Ovary (tissue), 9 donors: Measurements from ENCODE around the gene FOXP3. TPM values are rescaled to one million over a fixed set of nuclear protein-coding genes. Genes with fewer than 3 reads are reported as not detected.

Source experiments
- DNase-seq, 5 donors: peaks; one replicate each; pipeline ENCODE4 v3.0.0-alpha.2; 2019 to 2020
- H3K27ac ChIP-seq, 2 donors: fragments of 200-600 bp; one replicate each; pipeline versions ENCODE4 v1.5.1 to v1.8.0; 2019 to 2022
- H3K27me3 ChIP-seq: fragments of 200-600 bp; one replicate; pipeline ENCODE4 v1.8.0; 2022
- H3K36me3 ChIP-seq: fragments of 200-600 bp; sonication (generic); one replicate; pipeline ENCODE4 v1.5.1; 2019
- H3K4me1 ChIP-seq: one replicate; pipeline ENCODE4 v1.8.1; 2013; ENCODE audit warnings: mild to moderate bottlenecking, moderate library complexity; ENCODE audit not compliant: insufficient read depth
- H3K4me3 ChIP-seq: fragments of 200-600 bp; sonication (generic); one replicate; pipeline ENCODE4 v1.5.1; 2017
- H3K9me3 ChIP-seq, 2 donors: fragments of 200-600 bp in 1 of 2; sonication (generic) in 1 of 2; one replicate each; pipeline versions ENCODE4 v1.5.1 to v1.8.1; 2013 to 2019; ENCODE audit warnings: mild to moderate bottlenecking in 1 of 2, moderate library complexity in 1 of 2
- EP300 ChIP-seq: sonication (generic); formaldehyde crosslinking; IDR thresholded peaks from one replicate; pipeline ENCODE4 v1.6.1; 2017; ENCODE audit warnings: antibody characterized with exemption
- POLR2A ChIP-seq: fragments of 450-650 bp; IDR thresholded peaks from one replicate; pipeline ENCODE4 v1.6.1; 2017; ENCODE audit warnings: antibody characterized with exemption, mild to moderate bottlenecking, moderate library complexity
- whole genome bisulfite sequencing, 3 donors: extraction: QIAGEN DNeasy Blood & Tissue Kit in 1 of 3; methylation state at CpG; one replicate each; pipeline versions ENCODE4 v1.1.5 to v1.1.7; 2013 to 2017; 5-methylcytosine and 5-hydroxymethylcytosine counted together
- intact Hi-C, 4 donors: fragments of 100-400 bp; cut with DNase I; formaldehyde crosslinking; loops; one replicate each; pipeline versions ENCODE4 v1.11.0 to v1.15.1; 2022 to 2023
- polyA plus RNA-seq, 2 donors: library from polyadenylated mRNA; stranded (reverse); fragments of 200-250 nt in 1 of 2; fragments of 350-450 nt in 1 of 2; fragmentation: Illumina TruSeq in 1 of 2; extraction: RNeasy Lipid Tissue Mini Kit (QIAGEN cat#74804) in 1 of 2; gene quantifications; one replicate each; pipeline ENCODE4 v1.2.3, GENCODE V29; 2013 to 2014
- total RNA-seq, 7 donors: library from RNA; depleted of rRNA in 2 of 7; stranded (reverse); fragments of >200 nt in 2 of 7; fragmentation: NEBNext Ultra II Directional in 3 of 7; extraction: Animal tissue kit (Norgen Biotek cat#: 25700) in 3 of 7; gene quantifications; one replicate each; pipeline versions ENCODE4 v1.1.0 to v1.2.4, GENCODE V29; 2016 to 2023
- TF ChIP-seq, protein P1 (sequence below), 3 donors: fragments of 450-650 bp in 2 of 3; fragments of 200-600 bp in 1 of 3; IDR thresholded peaks; one replicate each; pipeline versions ENCODE4 v1.5.1 to v1.8.0; 2016 to 2022; ENCODE audit warnings: antibody characterized with exemption in 3 of 3, mild to moderate bottlenecking in 1 of 3
- donor health status: DM: no; HTN: no; CAD: no; lungs with moderate emphysema.
- donor health status: DM: no; HTN: no; CAD: no.
- donor health status: Bipolar disorder and iron deficiency.
- donor health status: DM: yes; HTN: yes; CAD: no.
- donor health status: DM: no; HTN: no; CAD: no.
- donor health status: DM: yes; HTN: yes; CAD: no.

Gene FOXP3
- total and polyA plus RNA-seq, 9 donors: 0.10 to 0.60 (median 0.27) TPM; not detected in 3

DNA sequence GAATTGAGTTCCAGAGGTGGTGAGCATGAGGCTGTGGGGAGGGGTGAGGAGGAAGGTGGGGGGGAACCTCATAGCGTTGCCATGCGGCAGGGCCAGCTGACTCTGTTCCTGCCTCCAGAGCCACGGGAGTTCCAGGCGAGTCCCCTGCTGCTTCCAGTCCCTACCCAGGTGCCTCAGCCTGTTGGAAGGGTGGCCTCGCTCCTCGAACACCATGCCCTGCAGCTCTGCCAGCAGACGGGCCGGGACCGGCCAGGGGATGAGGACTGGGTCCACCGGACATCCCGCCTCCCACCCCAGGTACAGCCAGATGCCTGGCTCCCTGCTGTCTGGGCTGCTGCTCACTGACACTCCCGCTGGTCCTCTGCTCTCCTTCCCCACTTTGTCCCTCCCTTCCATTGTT lies 21.3 kb downstream of the FOXP3 start:
- 77 to 80% (median 79%) methylated on average over 12 of the region's 12 CpGs for WGBS, 3 donors

DNA sequence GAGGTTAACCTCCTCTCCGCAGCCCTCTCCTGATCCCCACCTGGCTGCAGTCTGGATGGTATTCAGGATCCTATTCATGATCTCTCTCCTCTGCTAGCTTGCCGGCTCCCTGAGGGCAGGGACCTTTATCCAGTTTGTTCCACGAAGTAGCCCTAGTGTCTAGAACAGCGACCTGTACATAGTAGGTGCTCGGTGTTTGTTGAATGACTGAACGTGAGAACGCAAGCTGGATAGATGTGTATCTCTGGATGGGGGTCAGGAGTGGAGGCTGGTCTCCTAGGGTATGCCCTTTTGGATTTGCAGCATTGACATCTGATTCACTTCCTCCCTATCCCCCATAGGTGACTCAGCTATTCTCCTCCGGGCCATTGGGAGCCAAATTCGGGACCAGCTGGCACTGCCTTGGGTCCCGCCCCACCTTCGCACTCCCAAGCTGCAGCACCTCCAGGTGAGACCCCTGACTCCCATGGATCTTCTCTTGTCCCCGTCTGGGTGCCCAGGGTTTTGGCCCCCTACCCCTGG lies 21.9 kb downstream of the FOXP3 start:
- DNase-seq: no peak
- Histone ChIP-seq H3K27ac (no peak overlapping the region), H3K4me1 (no peaks in the 10 kb centered on the region), H3K9me3 (no peaks in the 10 kb centered on the region), H3K27me3 (no peaks in the 10 kb centered on the region), H3K4me3 (no peak overlapping the region), H3K36me3 (no peaks in the 10 kb centered on the region)
- 81 to 86% (median 83%) methylated on average over 12 of the region's 12 CpGs for WGBS, 3 donors
- intact Hi-C loops: no loop called here
- TF ChIP-seq EP300: no peak

More for the DNA sequence above, 21.3 kb downstream of the FOXP3 start:
- TF ChIP-seq EP300: no peak
- TF ChIP-seq, protein P1, sequence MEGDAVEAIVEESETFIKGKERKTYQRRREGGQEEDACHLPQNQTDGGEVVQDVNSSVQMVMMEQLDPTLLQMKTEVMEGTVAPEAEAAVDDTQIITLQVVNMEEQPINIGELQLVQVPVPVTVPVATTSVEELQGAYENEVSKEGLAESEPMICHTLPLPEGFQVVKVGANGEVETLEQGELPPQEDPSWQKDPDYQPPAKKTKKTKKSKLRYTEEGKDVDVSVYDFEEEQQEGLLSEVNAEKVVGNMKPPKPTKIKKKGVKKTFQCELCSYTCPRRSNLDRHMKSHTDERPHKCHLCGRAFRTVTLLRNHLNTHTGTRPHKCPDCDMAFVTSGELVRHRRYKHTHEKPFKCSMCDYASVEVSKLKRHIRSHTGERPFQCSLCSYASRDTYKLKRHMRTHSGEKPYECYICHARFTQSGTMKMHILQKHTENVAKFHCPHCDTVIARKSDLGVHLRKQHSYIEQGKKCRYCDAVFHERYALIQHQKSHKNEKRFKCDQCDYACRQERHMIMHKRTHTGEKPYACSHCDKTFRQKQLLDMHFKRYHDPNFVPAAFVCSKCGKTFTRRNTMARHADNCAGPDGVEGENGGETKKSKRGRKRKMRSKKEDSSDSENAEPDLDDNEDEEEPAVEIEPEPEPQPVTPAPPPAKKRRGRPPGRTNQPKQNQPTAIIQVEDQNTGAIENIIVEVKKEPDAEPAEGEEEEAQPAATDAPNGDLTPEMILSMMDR (IDR thresholded peaks at IDR 0.05): no peak
- no peak for TF ChIP-seq POLR2A
- intact Hi-C loops: no loop called here
- Histone ChIP-seq H3K9me3 (no peaks in the 10 kb centered on the region), H3K36me3 (no peaks in the 10 kb centered on the region), H3K27me3 (no peaks in the 10 kb centered on the region), H3K4me3 (no peak overlapping the region), H3K27ac (no peak overlapping the region), H3K4me1 (no peaks in the 10 kb centered on the region)
- DNase-seq: no peak

DNA sequence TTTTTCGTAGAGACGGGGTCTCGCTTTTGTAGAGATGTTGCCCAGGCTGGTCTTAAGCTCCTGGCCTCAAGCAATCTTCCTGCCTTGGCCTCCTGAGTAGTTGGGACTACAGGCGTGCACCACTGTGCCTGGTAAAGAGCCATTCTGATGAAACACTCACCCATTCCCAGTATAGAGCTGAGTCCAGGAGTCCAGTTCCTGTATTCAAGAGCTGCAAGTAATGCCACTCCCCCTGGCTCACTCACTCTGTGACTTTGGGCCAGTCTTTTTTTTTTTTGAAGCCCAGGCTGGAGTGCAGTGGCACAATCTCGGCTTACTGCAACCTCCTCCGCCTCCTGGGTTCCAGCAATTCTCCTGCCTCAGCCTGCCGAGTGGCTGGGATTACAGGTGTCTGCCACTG lies 25.8 kb downstream of the FOXP3 start:
- H3K9me3 ChIP-seq: no peaks in the 10 kb centered on the region
- no peak overlapping the region for H3K4me3 ChIP-seq
- no peaks in the 10 kb centered on the region for H3K36me3 ChIP-seq
- whole genome bisulfite sequencing, 3 donors: 71 to 90% (median 78%) methylated on average over 7 of the region's 7 CpGs
- no peaks in the 10 kb centered on the region for H3K4me1 ChIP-seq
- intact Hi-C loops: no loop called here
- no peak for DNase-seq
- H3K27me3 ChIP-seq: no peaks in the 10 kb centered on the region
- H3K27ac ChIP-seq: no peak overlapping the region
- TF ChIP-seq EP300 (no peak), POLR2A (no peak)
- TF ChIP-seq, protein P1 (IDR thresholded peaks at IDR 0.05): no peak

DNA sequence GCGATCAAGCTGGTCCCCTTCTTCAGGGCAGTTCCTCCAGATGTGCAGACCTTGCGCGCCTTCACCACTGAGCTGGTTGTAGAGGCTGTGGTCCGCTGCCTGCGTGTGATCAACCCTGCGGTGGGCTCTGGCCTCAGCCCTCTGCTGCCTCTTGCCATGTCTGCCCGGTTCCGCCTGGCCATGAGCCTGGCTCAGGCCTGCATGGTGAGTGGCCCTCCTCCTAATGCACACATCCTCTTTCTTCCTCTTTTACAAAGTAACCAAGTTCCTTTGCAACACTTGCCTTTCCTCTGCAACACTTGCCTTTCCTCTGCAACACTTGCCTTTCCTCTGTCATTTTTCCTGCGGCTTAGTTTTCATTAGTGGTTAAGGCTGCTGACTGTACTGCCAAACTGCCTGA lies 27.4 kb downstream of the FOXP3 start:
- intact Hi-C loops: loop anchor here in 1 of 4 donors (2.0 kb wide), 1 partner anchor 48 kb away; no protein-coding TSS in a partner anchor
- no peak for DNase-seq
- no peaks in the 10 kb centered on the region for H3K9me3 ChIP-seq
- no peak overlapping the region for H3K4me3 ChIP-seq
- H3K4me1 ChIP-seq: no peaks in the 10 kb centered on the region
- TF ChIP-seq EP300 (no peak), POLR2A (no peak)
- TF ChIP-seq, protein P1 (IDR thresholded peaks at IDR 0.05): no peak
- H3K27ac ChIP-seq: no peak overlapping the region
- no peaks in the 10 kb centered on the region for H3K36me3 ChIP-seq
- H3K27me3 ChIP-seq: no peaks in the 10 kb centered on the region
- WGBS, 3 donors: 79 to 91% (median 87%) methylated on average over 9 of the region's 9 CpGs

DNA sequence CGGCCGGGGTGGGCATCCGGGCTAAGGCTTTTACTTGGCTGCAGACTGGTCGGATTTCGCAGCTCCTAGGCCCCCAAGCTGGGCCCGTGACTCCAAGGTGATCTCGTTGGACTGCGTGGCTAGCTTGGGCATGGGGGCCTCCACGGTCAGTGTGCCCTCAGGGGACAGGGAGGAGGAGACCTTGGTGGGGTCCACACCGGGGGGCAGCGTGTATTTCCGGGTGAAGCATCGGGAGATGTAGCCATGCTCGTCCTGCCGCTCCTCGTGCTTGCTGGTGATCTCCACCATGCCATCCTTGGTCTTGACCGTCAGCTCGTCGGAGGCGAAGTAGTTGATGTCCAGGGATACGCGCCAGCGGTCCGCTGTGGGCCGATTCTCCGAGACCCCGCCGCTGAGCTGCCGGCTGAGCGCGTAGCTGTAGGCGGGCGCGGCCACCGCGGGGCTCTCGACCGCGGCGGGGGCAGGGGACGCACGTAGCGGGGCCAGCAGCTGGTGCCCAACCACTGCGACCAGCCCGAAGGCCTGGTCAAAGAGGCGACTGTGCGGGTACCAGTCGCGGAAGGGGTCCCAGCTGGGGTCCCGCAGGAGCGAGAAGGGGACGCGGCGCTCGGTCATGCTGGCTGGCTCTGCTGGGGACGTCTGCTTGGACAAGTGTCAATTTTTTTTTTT lies 30.5 kb downstream of the FOXP3 start:
- Histone ChIP-seq H3K4me3 (no peak overlapping the region), H3K36me3 (no peaks in the 10 kb centered on the region), H3K27me3 (no peaks in the 10 kb centered on the region), H3K27ac (no peak overlapping the region), H3K9me3 (no peaks in the 10 kb centered on the region), H3K4me1 (no peaks in the 10 kb centered on the region)
- DNase-seq: no peak
- no peak for TF ChIP-seq POLR2A
- TF ChIP-seq, protein P1 (IDR thresholded peaks at IDR 0.05): no peak
- no peak for TF ChIP-seq EP300
- 49 to 65% (median 60%) methylated on average over 44 to 56 of the region's 56 CpGs for WGBS, 3 donors
- intact Hi-C loops: no loop called here
